HG03064 (cell line): ENCODE data around the gene FMO3.

Experiments
- ATAC-seq: cut with Tn5 transposase; IDR thresholded peaks from one replicate; pipeline ENCODE4 v1.9.1; 2021; ENCODE audit warnings: low read depth; ENCODE audit not compliant: unreplicated experiment

FMO3 gene

DNA sequence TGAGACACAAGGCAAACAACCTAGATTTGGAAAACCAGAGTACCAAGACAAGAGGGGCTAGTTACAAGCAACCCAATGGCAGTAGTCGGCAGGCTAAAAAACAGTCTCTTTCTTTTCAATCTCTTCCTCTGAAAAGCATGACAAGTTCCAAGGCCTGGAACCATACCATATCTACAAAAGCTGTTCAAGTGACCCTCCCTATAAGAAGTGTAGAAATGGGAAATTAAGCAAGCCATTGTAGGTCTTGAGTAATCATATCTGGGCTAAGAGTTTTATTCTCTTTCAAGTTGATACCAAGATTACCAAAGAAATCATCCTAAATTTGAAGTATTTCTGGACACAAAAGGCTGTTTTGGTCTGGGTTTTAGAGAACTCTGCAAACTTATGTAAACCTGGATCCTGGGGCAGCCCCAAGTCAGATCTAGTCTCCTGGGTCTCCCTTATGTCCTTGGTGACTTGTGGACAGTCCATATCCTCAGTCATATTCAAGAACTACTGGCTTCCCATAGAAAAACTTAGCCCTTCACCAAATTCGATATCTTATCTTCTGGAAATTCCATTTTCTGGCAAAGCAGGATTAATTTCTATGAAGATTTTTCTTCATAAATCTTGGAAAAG lies 24.7 kb downstream of the FMO3 start:
- ATAC-seq = no peak

GRCh38 chr1:171116676-171117075 lies 26.0 kb downstream of the FMO3 start:
- no peak for ATAC-seq

- no peak for ATAC-seq
Observed at GRCh38 chr1:171117085-171117484, 26.4 kb downstream of the FMO3 start.

DNA sequence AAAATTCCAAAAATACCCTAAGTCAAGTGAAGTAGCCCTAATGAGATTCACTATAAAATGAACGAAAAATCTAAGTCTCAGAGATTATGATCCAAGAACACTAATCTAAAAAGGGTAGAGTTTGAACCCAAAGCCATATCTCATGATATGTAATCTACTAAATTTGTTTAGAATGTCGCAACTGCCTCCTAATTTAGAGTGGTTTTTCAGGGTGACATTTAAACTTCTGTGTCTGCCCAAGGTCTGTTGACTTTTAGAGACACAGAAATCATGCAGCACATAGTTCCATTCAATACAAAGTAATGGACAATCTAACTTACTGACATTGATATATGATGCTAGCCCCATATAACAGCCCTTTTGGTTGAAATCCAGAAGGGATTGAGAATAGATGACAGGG lies 28.9 kb downstream of the FMO3 start:
- no peak for ATAC-seq

GRCh38 chr1:171122299-171122698 lies 31.6 kb downstream of the FMO3 start:
- no peak for ATAC-seq

DNA sequence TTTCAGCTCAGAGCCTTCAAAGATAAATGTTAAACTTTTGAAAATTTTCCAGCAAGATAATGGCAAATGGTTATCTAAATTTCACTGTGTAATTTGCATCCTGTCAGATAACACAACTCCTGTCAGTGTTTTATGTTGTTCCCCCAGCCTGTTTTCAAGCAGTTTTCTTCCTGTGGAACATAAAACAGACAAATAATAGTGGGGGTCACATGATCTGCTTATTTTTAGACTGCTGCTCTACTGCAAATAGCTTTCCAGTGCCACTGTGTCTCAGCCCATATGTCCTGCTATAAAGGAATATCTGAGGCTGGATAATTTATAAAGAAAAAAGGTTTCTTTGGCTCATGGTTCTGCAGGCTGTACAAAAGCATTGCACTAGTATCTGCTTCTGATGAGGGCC lies 32.2 kb downstream of the FMO3 start:
- no peak for ATAC-seq

DNA sequence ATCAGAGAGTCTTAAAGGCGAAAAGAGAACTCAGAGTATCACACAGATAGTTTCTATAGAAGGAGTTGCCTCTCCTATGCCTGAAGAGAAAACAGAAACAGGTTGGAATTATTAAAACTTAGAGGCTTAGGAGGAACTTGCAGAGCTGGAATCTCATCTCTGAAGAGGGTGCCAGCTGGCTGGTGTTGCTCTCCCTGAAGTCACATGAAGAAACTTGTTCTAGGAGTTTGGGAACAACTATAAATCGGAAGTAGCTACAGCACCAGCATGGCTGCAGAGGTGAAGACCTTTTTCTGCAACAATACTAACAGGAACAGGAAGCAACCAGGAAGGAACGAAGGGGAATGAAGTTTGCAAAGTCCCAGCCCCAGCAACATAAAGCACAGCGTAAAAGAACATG lies 35.8 kb downstream of the FMO3 start:
- no peak for ATAC-seq

DNA sequence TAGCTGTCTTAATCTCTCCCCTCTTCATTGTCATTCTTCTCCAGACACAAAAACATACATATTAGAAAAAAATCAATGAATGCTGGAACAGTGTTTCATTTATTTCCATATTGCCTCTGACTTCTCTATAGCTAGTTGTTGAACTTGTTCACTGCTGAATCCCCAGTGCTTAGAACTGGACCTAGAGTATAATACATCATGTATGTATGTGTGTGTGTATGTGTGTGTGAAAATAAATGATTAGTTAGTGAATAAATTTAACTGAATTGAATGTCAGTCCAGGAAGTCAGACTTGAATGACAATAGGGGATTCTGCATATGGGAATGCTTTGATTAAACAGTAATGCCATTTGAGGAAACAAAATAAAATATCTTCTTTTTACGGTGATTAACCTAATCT lies 36.4 kb downstream of the FMO3 start:
- no peak for ATAC-seq

DNA sequence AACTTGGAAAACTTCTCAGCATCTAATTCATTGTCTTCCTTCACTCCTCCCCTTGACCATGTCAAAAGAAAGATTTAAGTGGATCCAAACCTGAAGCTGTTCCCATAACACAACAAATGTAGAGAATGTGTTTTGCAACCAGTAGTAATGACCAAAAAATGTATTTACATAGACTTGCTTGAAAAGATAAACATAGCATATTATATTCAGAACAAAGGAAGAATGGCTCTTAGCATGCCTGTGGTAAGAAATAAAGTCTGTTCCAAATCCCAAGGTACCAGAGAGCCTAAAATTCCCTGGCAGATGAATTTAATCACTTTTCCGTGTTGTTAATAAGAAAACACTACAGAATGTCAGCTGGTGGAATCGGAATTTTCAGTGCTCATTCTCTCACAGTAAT lies 36.8 kb downstream of the FMO3 start:
- ATAC-seq = no peak

- no peak for ATAC-seq
Observed at GRCh38 chr1:171128463-171128862, 37.8 kb downstream of the FMO3 start.

DNA sequence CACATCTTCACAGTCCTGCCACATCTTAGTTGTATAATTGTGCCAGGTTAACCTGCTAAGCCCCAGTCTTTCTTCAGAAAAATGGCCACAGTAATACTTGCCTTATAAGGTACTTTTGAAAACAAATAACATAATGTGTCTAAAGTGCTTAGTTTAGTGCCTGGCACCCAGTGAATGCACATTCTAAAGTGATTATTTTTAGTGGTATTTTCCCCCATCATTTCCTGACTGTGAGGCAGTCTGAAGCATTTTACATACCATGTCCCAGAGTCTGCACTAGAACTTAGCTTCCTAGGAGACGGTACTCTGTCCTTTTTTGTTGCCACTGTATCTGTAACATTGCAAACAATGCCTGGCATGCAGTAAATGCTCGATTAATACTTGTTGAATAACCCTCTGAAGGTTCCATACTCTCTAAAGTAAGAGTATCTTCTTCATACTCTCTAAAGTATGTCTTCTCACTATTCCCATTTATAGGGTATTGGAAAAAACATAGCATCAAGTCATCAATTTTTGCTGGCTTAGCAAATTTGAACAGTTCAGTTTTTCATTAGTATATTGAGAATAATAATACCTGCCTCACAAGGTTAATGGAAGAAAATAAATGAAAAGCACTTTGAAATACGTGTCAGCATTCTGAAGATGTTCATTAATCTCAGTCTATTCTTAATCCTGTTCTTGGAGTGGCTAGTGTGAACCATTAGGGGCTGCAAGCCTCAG lies 43.7 kb downstream of the FMO3 start:
- ATAC-seq = no peak

GRCh38 chr1:171137580-171137979 lies 46.9 kb downstream of the FMO3 start:
- ATAC-seq = no peak

DNA sequence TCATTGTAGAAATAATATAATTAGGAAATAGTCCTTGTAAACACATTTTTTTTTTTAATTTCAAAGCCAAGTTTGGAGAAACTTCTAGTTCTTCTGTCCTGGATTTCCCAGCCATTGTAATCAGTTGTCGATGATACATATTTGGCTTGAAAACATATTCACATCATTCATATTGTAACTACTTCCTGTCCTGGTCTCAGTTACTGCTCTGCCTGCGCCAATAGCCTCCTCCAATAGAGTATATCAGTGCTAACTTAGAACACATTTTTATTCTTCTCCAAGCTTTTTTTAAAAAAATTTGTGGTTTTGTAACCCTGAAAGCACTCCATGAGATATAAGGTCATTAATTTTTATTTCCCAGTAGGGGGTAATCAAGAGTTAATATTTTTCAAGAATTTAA lies 48.3 kb downstream of the FMO3 start:
- no peak for ATAC-seq

DNA sequence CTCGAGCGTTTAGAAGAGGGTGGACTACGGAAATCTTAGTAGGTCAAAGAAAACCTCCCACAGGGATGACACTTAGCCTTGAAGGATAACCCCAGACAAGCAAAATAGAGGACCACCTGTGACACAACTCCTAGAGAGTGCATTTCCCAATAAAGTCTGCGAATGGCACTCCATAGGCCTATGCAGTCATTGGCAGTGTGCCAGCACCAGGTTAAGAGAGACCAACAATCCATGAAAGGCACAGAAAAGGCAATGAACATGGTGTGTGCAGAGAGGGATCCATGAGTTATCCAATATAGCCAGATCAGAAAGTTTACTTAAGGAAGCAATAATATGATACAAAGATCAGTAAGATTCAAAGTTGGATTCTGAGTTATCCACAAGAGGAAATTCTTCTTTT lies 49.2 kb downstream of the FMO3 start:
- ATAC-seq = no peak

GRCh38 chr1:171140401-171140800 lies 49.7 kb downstream of the FMO3 start:
- no peak for ATAC-seq

- no peak for ATAC-seq
Observed at GRCh38 chr1:171140956-171141687, 50.4 kb downstream of the FMO3 start.

GRCh38 chr1:171141688-171142415 lies 51.1 kb downstream of the FMO3 start:
- no peak for ATAC-seq

- ATAC-seq = no peak
Observed at GRCh38 chr1:171142416-171143385, 52.0 kb downstream of the FMO3 start.

DNA sequence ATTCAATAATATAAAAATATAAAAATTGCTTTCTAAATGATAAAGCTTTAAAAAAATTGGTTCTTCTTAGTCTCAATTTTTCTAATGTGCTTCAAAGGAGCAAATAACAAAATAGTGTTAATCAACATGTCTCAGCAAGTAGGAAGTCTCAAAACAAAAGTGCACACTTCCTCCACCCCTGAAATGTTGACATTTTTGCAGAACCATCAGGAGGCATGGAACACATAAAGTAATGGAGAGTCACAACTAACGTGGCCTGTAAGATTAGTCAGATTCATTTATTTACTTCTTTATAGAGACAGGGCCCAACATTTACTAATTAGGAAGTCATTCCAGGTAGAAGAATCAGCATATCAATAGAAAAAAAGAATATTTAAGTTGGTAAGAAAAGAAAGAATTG lies 59.5 kb downstream of the FMO3 start:
- ATAC-seq = no peak

DNA sequence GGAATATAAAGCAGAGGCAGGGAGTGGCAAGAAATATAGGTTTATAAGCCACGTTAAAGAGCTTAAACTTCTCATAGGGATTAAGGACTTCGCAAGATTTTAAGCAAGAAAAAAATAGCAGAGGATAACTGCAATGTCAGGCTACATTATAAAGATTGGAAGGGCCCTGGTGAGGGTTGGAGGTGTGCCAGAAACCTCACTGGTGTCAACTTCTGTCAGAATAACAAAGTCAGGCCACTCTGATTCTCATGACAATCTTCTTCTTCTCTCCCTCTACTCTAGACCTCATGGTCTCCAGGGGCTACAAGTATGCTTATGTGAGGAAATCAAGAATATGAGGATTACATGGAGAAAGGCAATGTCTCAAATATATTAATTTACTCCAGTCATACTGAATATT lies 61.8 kb downstream of the FMO3 start:
- ATAC-seq = no peak
